ENCODE measurements around the gene CCL24. TPM values are rescaled to one million over a fixed set of nuclear protein-coding genes. Genes with fewer than 3 reads are reported as not detected.
"Not testable (repeated sequence)": the region's sequence is repeated elsewhere in the genome, so short reads cannot be mapped to it uniquely, and the experiment has no call there.

CCL24 gene
- total RNA-seq, 1 donor from 2014 or later, result not detected

- Mint-ChIP-seq H3K4me1 (ENCODE audit: low read depth, unreplicated experiment) (no peaks in the 10 kb centered on the region), H3K36me3 (ENCODE audit: unreplicated experiment) (peaks cover 3% of the 10 kb centered on the region), H3K9me3 (ENCODE audit: unreplicated experiment) (no peaks in the 10 kb centered on the region), H3K27me3 (ENCODE audit: unreplicated experiment) (peaks cover 9% of the 10 kb centered on the region), H3K4me3 (ENCODE audit: unreplicated experiment) (no peak overlapping the region), H3K27ac (ENCODE audit: unreplicated experiment) (no peak overlapping the region)
- no peak for TF ChIP-seq CTCF (IDR thresholded peaks at IDR 0.05; ENCODE audit: partially characterized antibody, unreplicated experiment)
- DNase-seq, result no peak
These were observed 40.6 kb upstream of the CCL24 start for GRCh38 chr7:75854233-75854632.

GRCh38 chr7:75850235-75850634 lies 36.6 kb upstream of the CCL24 start:
- Mint-ChIP-seq H3K27ac (ENCODE audit: unreplicated experiment) (no peak overlapping the region), H3K4me3 (ENCODE audit: unreplicated experiment) (no peak overlapping the region), H3K27me3 (ENCODE audit: unreplicated experiment) (peaks cover 8% of the 10 kb centered on the region), H3K36me3 (ENCODE audit: unreplicated experiment) (no peaks in the 10 kb centered on the region), H3K4me1 (ENCODE audit: low read depth, unreplicated experiment) (no peaks in the 10 kb centered on the region), H3K9me3 (ENCODE audit: unreplicated experiment) (no peaks in the 10 kb centered on the region)
- no peak for TF ChIP-seq CTCF (IDR thresholded peaks at IDR 0.05; ENCODE audit: partially characterized antibody, unreplicated experiment)
- no peak for DNase-seq

DNA sequence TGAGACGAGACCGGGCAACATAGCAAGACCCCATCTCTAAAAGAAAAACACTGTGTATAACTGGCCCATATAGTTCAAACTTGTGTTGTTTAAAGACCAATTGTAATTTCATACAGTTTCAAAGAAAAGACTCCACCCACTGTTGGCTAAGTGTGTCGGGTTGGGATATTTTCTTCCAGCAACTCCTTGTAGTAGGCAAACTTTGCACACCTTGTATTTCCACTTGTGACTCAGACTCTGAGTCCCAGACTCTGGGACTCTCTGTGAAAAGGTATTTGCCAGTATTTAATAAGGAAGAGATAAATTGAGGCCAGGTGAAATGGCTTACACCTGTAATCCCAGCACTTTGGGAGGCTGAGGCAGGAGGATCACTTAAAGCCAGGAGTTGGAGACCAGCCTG lies 36.0 kb upstream of the CCL24 start:
- Mint-ChIP-seq H3K4me1 (ENCODE audit: low read depth, unreplicated experiment) (no peaks in the 10 kb centered on the region), H3K4me3 (ENCODE audit: unreplicated experiment) (no peak overlapping the region), H3K9me3 (ENCODE audit: unreplicated experiment) (no peaks in the 10 kb centered on the region), H3K27ac (ENCODE audit: unreplicated experiment) (no peak overlapping the region), H3K27me3 (ENCODE audit: unreplicated experiment) (peaks cover 8% of the 10 kb centered on the region), H3K36me3 (ENCODE audit: unreplicated experiment) (no peaks in the 10 kb centered on the region)
- no peak for DNase-seq
- TF ChIP-seq CTCF (IDR thresholded peaks at IDR 0.05; ENCODE audit: partially characterized antibody, unreplicated experiment), result no peak

DNA sequence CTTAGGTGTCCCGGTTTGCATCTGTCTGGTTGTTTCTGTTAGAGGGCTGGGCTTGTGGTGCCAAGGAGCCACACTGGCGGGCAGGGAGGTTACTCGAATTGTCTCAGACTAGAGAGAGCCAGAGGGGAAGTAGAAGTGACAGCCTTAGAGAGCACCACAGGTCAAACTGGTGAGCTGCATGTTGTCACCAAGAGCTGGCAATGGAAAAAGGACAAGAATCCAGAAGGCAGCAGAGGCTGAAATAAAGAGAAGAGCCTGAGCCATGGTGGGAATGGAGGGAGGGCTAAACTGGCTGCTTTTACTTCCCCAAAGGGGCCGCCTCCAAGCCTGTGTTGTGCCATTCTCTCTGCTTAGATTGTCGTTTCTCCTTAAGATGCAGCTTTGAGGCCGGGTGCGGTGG lies 34.1 kb upstream of the CCL24 start:
- no peak for TF ChIP-seq CTCF (IDR thresholded peaks at IDR 0.05; ENCODE audit: partially characterized antibody, unreplicated experiment)
- Mint-ChIP-seq H3K9me3 (ENCODE audit: unreplicated experiment) (no peaks in the 10 kb centered on the region), H3K27ac (ENCODE audit: unreplicated experiment) (no peak overlapping the region), H3K27me3 (ENCODE audit: unreplicated experiment) (peaks cover 5% of the 10 kb centered on the region), H3K4me3 (ENCODE audit: unreplicated experiment) (no peak overlapping the region), H3K36me3 (ENCODE audit: unreplicated experiment) (no peaks in the 10 kb centered on the region), H3K4me1 (ENCODE audit: low read depth, unreplicated experiment) (no peaks in the 10 kb centered on the region)
- no peak for DNase-seq

- H3K36me3 Mint-ChIP-seq (ENCODE audit: unreplicated experiment); H3K4me1 Mint-ChIP-seq (ENCODE audit: low read depth, unreplicated experiment); H3K27ac Mint-ChIP-seq (ENCODE audit: unreplicated experiment); H3K4me3 Mint-ChIP-seq (ENCODE audit: unreplicated experiment); H3K27me3 Mint-ChIP-seq (ENCODE audit: unreplicated experiment); DNase-seq; H3K9me3 Mint-ChIP-seq (ENCODE audit: unreplicated experiment): not testable (repeated sequence)
These were observed 31.5 kb upstream of the CCL24 start for GRCh38 chr7:75845132-75845531.

- no peak for DNase-seq
- Mint-ChIP-seq H3K4me1 (ENCODE audit: low read depth, unreplicated experiment) (no peaks in the 10 kb centered on the region), H3K4me3 (ENCODE audit: unreplicated experiment) (no peak overlapping the region), H3K27ac (ENCODE audit: unreplicated experiment) (no peak overlapping the region), H3K9me3 (ENCODE audit: unreplicated experiment) (no peaks in the 10 kb centered on the region), H3K36me3 (ENCODE audit: unreplicated experiment) (no peaks in the 10 kb centered on the region), H3K27me3 (ENCODE audit: unreplicated experiment) (peaks cover 5% of the 10 kb centered on the region)
- no peak for TF ChIP-seq CTCF (IDR thresholded peaks at IDR 0.05; ENCODE audit: partially characterized antibody, unreplicated experiment)
These were observed 30.6 kb upstream of the CCL24 start for GRCh38 chr7:75844158-75844557.

All from glutamatergic neuron (in vitro differentiated cells).